Fibroblast of lung (primary cell): ENCODE data around the gene ASAH2.

ENCODE experiments used
- EZH2 ChIP-seq: IDR thresholded peaks from 2 replicates; pipeline ENCODE4 v1.5.1; 2012; ENCODE audit warnings: low read length, control low read depth, mild to moderate bottlenecking; ENCODE audit errors: missing control alignments
- TF ChIP-seq, protein P1 (sequence below), 2 donors: IDR thresholded peaks in 1 of 2; conservative IDR thresholded peaks in 1 of 2; 1 replicate in 1 of 2; 2 replicates in 1 of 2; pipeline ENCODE4 v1.5.1; 2011 to 2012; ENCODE audit warnings: low read length in 2 of 2, control low read depth in 1 of 2, inconsistent platforms in 1 of 2, low read depth in 1 of 2, mild to moderate bottlenecking in 1 of 2

DNA sequence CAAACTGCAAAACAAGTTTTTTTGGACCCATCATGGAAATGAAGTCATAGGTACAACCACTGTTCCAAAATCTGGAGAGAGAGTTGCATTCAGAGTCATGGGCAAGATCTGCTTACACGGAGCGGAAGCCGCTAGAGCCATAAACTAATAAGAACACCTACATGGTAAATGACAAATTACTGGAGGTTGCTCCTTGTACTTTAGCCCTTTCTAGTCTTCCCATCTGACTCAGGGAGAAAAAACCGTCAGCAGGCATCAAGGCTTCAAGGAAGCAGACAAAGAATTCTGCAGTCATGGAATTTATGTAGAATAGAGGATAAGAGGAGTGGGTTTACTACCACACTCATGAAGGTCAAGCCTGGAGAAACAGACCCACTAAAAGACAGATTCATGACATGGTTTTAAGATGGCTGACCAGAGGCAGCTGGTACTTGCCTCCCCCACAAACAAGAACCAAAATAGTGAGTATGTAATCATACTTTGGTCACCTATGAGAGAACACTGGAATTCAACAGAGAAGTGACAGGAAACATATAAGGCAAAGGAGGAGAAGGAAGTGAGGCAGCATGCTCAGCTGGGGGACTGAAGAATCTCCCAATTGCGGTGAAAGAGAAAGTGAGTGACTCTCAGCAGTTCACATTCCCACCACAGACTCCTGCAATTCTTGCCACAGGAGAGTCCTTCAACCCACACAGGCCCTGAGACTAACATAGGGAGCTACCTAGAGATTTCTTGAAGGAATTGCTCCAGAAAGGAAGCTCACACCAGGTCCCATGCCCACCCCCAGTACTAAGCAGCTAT, 42.4 kb upstream of the ASAH2 start:
- TF ChIP-seq, protein P1, sequence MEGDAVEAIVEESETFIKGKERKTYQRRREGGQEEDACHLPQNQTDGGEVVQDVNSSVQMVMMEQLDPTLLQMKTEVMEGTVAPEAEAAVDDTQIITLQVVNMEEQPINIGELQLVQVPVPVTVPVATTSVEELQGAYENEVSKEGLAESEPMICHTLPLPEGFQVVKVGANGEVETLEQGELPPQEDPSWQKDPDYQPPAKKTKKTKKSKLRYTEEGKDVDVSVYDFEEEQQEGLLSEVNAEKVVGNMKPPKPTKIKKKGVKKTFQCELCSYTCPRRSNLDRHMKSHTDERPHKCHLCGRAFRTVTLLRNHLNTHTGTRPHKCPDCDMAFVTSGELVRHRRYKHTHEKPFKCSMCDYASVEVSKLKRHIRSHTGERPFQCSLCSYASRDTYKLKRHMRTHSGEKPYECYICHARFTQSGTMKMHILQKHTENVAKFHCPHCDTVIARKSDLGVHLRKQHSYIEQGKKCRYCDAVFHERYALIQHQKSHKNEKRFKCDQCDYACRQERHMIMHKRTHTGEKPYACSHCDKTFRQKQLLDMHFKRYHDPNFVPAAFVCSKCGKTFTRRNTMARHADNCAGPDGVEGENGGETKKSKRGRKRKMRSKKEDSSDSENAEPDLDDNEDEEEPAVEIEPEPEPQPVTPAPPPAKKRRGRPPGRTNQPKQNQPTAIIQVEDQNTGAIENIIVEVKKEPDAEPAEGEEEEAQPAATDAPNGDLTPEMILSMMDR (conservative IDR thresholded peaks at IDR 0.05 in 1 of 2, IDR thresholded peaks at IDR 0.05 in 1 of 2; ENCODE audit: low read depth in 1 of 2, low read length in 2 of 2) = no peak
- no peak for TF ChIP-seq EZH2
